ENCODE results near the gene MECP2.
A peak's percentile ranks its signal among the peaks of the same experiment; 100 is the strongest.

The MECP2 gene

DNA sequence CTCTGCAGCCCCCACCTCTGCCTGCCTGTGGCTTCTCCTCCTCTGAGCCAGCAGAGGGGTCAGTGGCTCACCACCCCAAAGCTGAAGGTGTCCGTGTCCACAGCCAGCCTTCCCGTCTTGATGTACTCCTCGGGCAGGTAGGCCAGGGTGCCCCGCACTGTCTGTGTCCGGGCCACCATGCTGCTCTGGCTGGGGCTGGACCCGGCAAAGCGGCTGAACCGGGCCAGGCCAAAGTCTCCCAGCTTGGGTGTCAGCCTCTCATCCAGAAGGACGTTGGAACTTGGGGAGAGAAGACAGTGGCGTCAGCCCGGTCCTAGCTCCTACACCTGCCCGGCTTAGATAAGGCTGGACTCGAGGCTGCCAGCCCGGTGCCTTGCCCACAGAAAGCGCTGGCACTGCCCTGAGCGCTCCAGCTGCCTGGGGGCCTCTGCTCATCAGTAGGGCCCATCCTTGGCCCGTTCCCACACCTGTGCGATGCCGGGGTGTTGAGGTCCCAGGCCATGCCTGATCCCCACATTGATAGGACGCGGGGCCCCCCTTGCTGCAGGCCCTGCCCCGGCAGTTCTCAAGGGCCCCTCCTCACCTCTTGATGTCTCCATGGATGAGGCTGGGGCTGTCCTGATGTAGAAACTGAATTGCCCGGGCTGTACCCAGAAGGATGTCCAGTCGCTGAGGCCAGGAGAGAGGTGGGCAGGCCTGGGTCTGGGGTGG is 81.0 kb downstream of the MECP2 start:
- peaks cover 20 to 35% of the 10 kb centered on the region in 2 experiments for H3K4me1 ChIP-seq (ENCODE audit: control insufficient read depth in 1 of 2, insufficient read depth in 2 of 2, low read length in 2 of 2)
- H3K14ac ChIP-seq (ENCODE audit: low read length) = no peak overlapping the region
- no peak overlapping the region for H3K4me3 ChIP-seq (ENCODE audit: low read depth, low read length)
- no peak overlapping the region for H3K4ac ChIP-seq (ENCODE audit: low read depth, low read length)
- no peak overlapping the region for H4K12ac ChIP-seq (ENCODE audit: low read depth, low read length)
- peaks cover 10% of the 10 kb centered on the region for H3K79me1 ChIP-seq (ENCODE audit: low read length)
- H3K36me3 ChIP-seq (ENCODE audit: control insufficient read depth in 1 of 2, insufficient read depth in 2 of 2, low read length in 2 of 2) = peaks cover 34 to 36% of the 10 kb centered on the region in 2 experiments
- H4K8ac ChIP-seq (ENCODE audit: low read depth, low read length) = no peak overlapping the region
- H2BK120ac ChIP-seq (ENCODE audit: insufficient read depth, low read length, poor library complexity) = no peak overlapping the region
- WGBS (ENCODE audit: extremely low coverage, insufficient coverage, insufficient read length) = no CpG with 5 or more reads among the region's 24 CpGs
- H3K18ac ChIP-seq (ENCODE audit: low read length) = no peak overlapping the region
- no peak overlapping the region for H2AFZ ChIP-seq (ENCODE audit: insufficient read depth, low read length, poor library complexity)
- H3K27me3 ChIP-seq (ENCODE audit: insufficient read depth, low read length) = no peaks in the 10 kb centered on the region
- no peaks in the 10 kb centered on the region for H3K9me3 ChIP-seq (ENCODE audit: insufficient read depth, low read depth, low read length)
- H3K4me2 ChIP-seq (ENCODE audit: low read length) = no peak overlapping the region
- DNase-seq = no peak
- no peak overlapping the region for H3K27ac ChIP-seq (ENCODE audit: low read depth, low read length)
- H2BK5ac ChIP-seq (ENCODE audit: low read depth, low read length, poor library complexity) = no peak overlapping the region
- no peak overlapping the region for H2AK5ac ChIP-seq (ENCODE audit: low read length)
- H3K23ac ChIP-seq (ENCODE audit: low read length) = no peak overlapping the region
- no peak overlapping the region for H2BK12ac ChIP-seq (ENCODE audit: low read length)
- peaks cover 6% of the 10 kb centered on the region for H3K79me2 ChIP-seq (ENCODE audit: control insufficient read depth, insufficient read depth, low read length, poor library complexity)
- no peak overlapping the region for H3K9ac ChIP-seq (ENCODE audit: low read length)
- H4K91ac ChIP-seq (ENCODE audit: low read depth, low read length) = no peak overlapping the region

- no peak overlapping the region for H2AFZ ChIP-seq (ENCODE audit: insufficient read depth, low read length, poor library complexity)
- H3K4me1 ChIP-seq (ENCODE audit: control insufficient read depth in 1 of 2, insufficient read depth in 2 of 2, low read length in 2 of 2) = peaks cover 15 to 29% of the 10 kb centered on the region in 2 experiments
- no peaks in the 10 kb centered on the region for H3K27me3 ChIP-seq (ENCODE audit: insufficient read depth, low read length)
- no peak overlapping the region for H3K18ac ChIP-seq (ENCODE audit: low read length)
- no peak overlapping the region for H2AK5ac ChIP-seq (ENCODE audit: low read length)
- no CpG with 5 or more reads among the region's 16 CpGs for WGBS (ENCODE audit: extremely low coverage, insufficient coverage, insufficient read length)
- peaks cover 10% of the 10 kb centered on the region for H3K79me1 ChIP-seq (ENCODE audit: low read length)
- no peak for DNase-seq
- H3K4ac ChIP-seq (ENCODE audit: low read depth, low read length) = no peak overlapping the region
- no peak overlapping the region for H3K9ac ChIP-seq (ENCODE audit: low read length)
- no peak overlapping the region for H4K91ac ChIP-seq (ENCODE audit: low read depth, low read length)
- H4K12ac ChIP-seq (ENCODE audit: low read depth, low read length) = no peak overlapping the region
- H3K79me2 ChIP-seq (ENCODE audit: control insufficient read depth, insufficient read depth, low read length, poor library complexity) = peaks cover 6% of the 10 kb centered on the region
- H3K4me3 ChIP-seq (ENCODE audit: low read depth, low read length) = no peak overlapping the region
- no peak overlapping the region for H2BK120ac ChIP-seq (ENCODE audit: insufficient read depth, low read length, poor library complexity)
- no peak overlapping the region for H3K27ac ChIP-seq (ENCODE audit: low read depth, low read length)
- H2BK12ac ChIP-seq (ENCODE audit: low read length) = no peak overlapping the region
- H3K4me2 ChIP-seq (ENCODE audit: low read length) = no peak overlapping the region
- H3K9me3 ChIP-seq (ENCODE audit: insufficient read depth, low read depth, low read length) = no peaks in the 10 kb centered on the region
- H3K14ac ChIP-seq (ENCODE audit: low read length) = no peak overlapping the region
- H3K23ac ChIP-seq (ENCODE audit: low read length) = no peak overlapping the region
- H4K8ac ChIP-seq (ENCODE audit: low read depth, low read length) = no peak overlapping the region
- H3K36me3 ChIP-seq (ENCODE audit: control insufficient read depth in 1 of 2, insufficient read depth in 2 of 2, low read length in 2 of 2) = peaks cover 38 to 40% of the 10 kb centered on the region in 2 experiments
- H2BK5ac ChIP-seq (ENCODE audit: low read depth, low read length, poor library complexity) = no peak overlapping the region
Measured at GRCh38 chrX:154015581-154016264, 81.8 kb downstream of the MECP2 start.

GRCh38 chrX:154014429-154015380 is 82.8 kb downstream of the MECP2 start:
- Histone ChIP-seq H3K79me1 (ENCODE audit: low read length) (peaks cover 4% of the 10 kb centered on the region), H3K4me2 (ENCODE audit: low read length) (no peak overlapping the region), H2BK12ac (ENCODE audit: low read length) (no peak overlapping the region), H3K27me3 (ENCODE audit: insufficient read depth, low read length) (no peaks in the 10 kb centered on the region), H3K4ac (ENCODE audit: low read depth, low read length) (no peak overlapping the region), H3K14ac (ENCODE audit: low read length) (no peak overlapping the region), H4K12ac (ENCODE audit: low read depth, low read length) (no peak overlapping the region), H3K27ac (ENCODE audit: low read depth, low read length) (no peak overlapping the region), H3K9ac (ENCODE audit: low read length) (no peak overlapping the region), H2AFZ (ENCODE audit: insufficient read depth, low read length, poor library complexity) (no peak overlapping the region), H3K18ac (ENCODE audit: low read length) (no peak overlapping the region), H3K4me3 (ENCODE audit: low read depth, low read length) (no peak overlapping the region), H3K9me3 (ENCODE audit: insufficient read depth, low read depth, low read length) (no peaks in the 10 kb centered on the region), H4K91ac (ENCODE audit: low read depth, low read length) (no peak overlapping the region), H4K8ac (ENCODE audit: low read depth, low read length) (no peak overlapping the region), H3K79me2 (ENCODE audit: control insufficient read depth, insufficient read depth, low read length, poor library complexity) (peaks cover 2% of the 10 kb centered on the region), H3K36me3 (ENCODE audit: control insufficient read depth in 1 of 2, insufficient read depth in 2 of 2, low read length in 2 of 2) (peaks cover 38 to 46% of the 10 kb centered on the region in 2 experiments), H2BK5ac (ENCODE audit: low read depth, low read length, poor library complexity) (no peak overlapping the region), H3K4me1 (ENCODE audit: control insufficient read depth in 1 of 2, insufficient read depth in 2 of 2, low read length in 2 of 2) (peaks cover 8 to 22% of the 10 kb centered on the region in 2 experiments), H2AK5ac (ENCODE audit: low read length) (no peak overlapping the region), H3K23ac (ENCODE audit: low read length) (no peak overlapping the region), H2BK120ac (ENCODE audit: insufficient read depth, low read length, poor library complexity) (no peak overlapping the region)
- no CpG with 5 or more reads among the region's 24 CpGs for WGBS (ENCODE audit: extremely low coverage, insufficient coverage, insufficient read length)
- no peak for DNase-seq

DNA sequence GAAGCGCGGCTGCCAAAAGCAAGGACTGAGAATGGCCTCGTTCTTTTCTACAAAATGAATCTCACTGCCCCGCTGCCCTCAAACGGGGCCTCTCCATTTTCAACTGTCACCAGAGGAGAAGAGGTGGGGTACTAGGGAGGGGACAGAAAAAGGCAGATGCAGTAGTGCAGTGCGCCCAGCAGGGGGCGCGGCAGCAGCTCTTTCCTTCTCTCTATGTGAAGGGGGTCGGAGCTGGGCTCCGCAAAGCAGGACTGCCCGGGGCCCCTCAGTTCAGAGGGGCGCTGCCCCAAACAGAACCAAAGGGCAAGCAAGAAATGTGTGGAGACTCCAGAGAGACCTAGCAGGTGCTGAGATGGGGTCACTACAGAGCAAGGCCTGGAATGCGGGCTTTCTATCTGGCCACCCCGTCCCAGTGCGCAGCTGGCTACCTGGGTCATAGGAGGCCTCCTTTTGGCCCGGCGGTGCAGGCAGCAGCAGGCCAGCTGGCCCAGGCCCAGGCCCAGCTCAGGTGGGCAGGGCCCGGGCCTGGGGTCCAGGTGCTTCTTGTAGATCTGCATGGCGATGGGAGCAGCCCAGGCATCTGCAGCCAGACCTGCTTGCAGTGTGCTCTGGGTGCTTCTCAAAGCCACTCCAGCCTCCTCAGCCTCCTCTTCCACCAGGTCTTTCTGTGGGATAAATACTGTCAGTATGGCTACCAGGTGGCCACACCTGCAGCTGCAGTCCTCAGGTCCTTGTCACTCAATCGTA is 83.7 kb downstream of the MECP2 start:
- Histone ChIP-seq H3K23ac (ENCODE audit: low read length) (no peak overlapping the region), H2BK5ac (ENCODE audit: low read depth, low read length, poor library complexity) (no peak overlapping the region)

More for the DNA sequence above, 83.7 kb downstream of the MECP2 start:
- no peak overlapping the region for H2BK120ac ChIP-seq (ENCODE audit: insufficient read depth, low read length, poor library complexity)
- no peak overlapping the region for H3K4me2 ChIP-seq (ENCODE audit: low read length)
- no peaks in the 10 kb centered on the region for H3K9me3 ChIP-seq (ENCODE audit: insufficient read depth, low read depth, low read length)
- no peaks in the 10 kb centered on the region for H3K79me2 ChIP-seq (ENCODE audit: control insufficient read depth, insufficient read depth, low read length, poor library complexity)
- H3K14ac ChIP-seq (ENCODE audit: low read length) = no peak overlapping the region
- H3K4me1 ChIP-seq (ENCODE audit: control insufficient read depth in 1 of 2, insufficient read depth in 2 of 2, low read length in 2 of 2) = peaks cover 8 to 15% of the 10 kb centered on the region in 2 experiments
- no peak overlapping the region for H3K27ac ChIP-seq (ENCODE audit: low read depth, low read length)
- H4K91ac ChIP-seq (ENCODE audit: low read depth, low read length) = no peak overlapping the region
- no peak overlapping the region for H2BK12ac ChIP-seq (ENCODE audit: low read length)
- H3K27me3 ChIP-seq (ENCODE audit: insufficient read depth, low read length) = no peaks in the 10 kb centered on the region
- peaks cover 2% of the 10 kb centered on the region for H3K79me1 ChIP-seq (ENCODE audit: low read length)
- no peak overlapping the region for H2AK5ac ChIP-seq (ENCODE audit: low read length)
- no peak overlapping the region for H3K4ac ChIP-seq (ENCODE audit: low read depth, low read length)
- H3K36me3 ChIP-seq (ENCODE audit: control insufficient read depth in 1 of 2, insufficient read depth in 2 of 2, low read length in 2 of 2) = peaks cover 38 to 46% of the 10 kb centered on the region in 2 experiments
- no peak overlapping the region for H3K4me3 ChIP-seq (ENCODE audit: low read depth, low read length)
- H2AFZ ChIP-seq (ENCODE audit: insufficient read depth, low read length, poor library complexity) = no peak overlapping the region
- H4K8ac ChIP-seq (ENCODE audit: low read depth, low read length) = no peak overlapping the region
- no peak overlapping the region for H3K18ac ChIP-seq (ENCODE audit: low read length)
- DNase-seq = peak in 1 of 2 donors; percentile 50
- no peak overlapping the region for H3K9ac ChIP-seq (ENCODE audit: low read length)
- no CpG with 5 or more reads among the region's 20 CpGs for WGBS (ENCODE audit: extremely low coverage, insufficient coverage, insufficient read length)
- H4K12ac ChIP-seq (ENCODE audit: low read depth, low read length) = no peak overlapping the region
